Femur (tissue), 1 donor: ENCODE measurements around the gene AGPS.
A peak's percentile ranks its signal among the peaks of the same experiment; 100 is the strongest.

Experiments
- DNase-seq: peaks from one replicate; pipeline ENCODE4 v3.0.0-alpha.2; 2017

AGPS gene

DNA sequence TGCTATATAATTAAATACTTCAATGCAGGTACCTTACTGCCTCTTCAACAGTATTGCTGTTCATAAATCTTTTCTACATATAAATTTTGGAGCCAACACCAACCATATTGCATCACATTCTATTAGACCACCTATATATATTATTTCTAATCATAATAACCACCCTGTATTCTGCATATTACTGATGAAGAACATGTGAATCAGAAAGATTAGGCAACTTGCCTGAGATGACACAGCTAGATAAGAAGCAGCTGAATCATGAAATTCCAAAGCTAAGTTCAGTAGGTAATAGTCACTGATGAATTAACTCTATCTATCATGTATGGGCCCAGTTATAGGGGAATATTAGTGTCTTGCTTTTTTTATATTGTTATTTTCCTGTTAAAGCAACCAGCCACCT is 161.8 kb downstream of the AGPS start:
- DNase-seq, result no peak

DNA sequence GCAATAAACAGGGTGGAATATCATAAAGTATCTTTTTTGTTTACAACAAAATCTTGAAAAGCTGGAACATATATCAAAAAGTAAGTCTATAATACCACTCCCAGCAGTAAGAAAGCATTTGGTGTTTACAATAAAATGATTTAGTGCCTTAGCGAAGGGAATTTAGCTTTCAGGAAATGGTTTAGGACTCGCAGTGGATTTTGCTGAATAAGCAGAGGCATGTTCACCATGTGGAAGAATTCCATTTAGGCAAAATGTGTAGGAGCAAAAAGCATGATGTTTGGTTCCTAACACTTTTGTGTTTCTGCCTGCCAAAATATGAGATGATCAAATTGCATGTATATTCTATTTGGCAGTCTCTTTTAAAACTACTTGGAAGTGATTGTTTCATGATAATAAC is 163.6 kb downstream of the AGPS start:
- DNase-seq, result peak; percentile 30

DNA sequence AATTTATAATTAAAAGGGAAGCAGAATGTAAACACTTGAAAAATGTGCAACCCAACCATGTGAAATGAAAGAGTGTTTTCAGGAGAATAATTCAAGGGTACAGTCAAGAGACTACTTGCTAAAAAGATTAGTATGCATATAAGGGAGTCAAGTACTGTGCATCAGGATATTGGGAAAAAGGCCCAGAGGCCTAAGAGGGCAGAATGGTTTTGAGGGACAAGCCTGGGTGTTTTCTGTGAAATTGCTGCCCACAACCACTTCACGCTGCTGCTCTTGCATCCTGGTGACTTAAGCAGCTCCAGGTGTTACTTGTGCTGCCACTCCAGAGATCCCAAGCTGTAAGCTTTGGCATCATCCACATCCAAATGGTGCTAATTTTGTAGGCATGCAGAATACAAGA is 165.2 kb downstream of the AGPS start:
- DNase-seq, result no peak

- no peak for DNase-seq
Measured at GRCh38 chr2:177559638-177560037, 167.1 kb downstream of the AGPS start.

DNA sequence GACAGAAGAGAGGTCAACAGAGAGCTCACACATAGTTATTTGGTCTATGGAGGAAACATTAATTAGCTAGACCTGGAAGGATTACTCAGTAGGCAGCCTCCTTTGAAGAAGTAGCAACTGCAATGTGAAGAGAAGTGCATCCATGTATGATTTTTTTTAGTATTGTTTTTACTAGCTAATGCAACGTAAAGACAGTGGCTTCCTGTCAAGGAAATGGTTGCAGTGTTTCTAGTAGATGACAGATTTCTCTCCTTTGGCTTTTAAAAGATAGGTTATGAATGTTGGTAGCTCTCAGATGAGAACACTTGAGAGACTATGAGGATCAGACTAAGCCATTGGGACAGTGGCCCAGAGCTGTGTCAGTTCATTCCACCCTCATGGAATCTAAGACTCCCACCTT is 175.8 kb downstream of the AGPS start:
- DNase-seq, result no peak

DNA sequence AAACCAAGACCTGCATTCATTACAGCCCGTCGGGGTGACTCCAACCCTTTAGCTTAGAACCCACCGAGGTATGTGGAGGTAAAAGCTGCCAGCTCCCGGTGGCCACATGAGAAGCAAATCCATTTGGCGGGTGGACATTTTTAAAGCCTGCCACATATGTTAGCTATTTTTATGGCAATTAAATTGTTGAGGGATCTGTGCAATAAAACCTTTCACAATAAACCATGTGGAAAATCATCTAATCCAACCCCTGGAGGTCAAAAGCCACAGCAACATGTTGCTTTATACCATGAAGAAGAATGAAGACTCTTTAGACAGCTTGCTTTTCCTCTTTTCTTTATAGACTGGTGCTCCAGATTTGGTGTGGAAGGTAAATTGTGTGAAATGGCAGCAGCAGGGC is 176.3 kb downstream of the AGPS start:
- DNase-seq, result no peak

- DNase-seq, result no peak
Measured at GRCh38 chr2:177572236-177572671, 179.7 kb downstream of the AGPS start.

DNA sequence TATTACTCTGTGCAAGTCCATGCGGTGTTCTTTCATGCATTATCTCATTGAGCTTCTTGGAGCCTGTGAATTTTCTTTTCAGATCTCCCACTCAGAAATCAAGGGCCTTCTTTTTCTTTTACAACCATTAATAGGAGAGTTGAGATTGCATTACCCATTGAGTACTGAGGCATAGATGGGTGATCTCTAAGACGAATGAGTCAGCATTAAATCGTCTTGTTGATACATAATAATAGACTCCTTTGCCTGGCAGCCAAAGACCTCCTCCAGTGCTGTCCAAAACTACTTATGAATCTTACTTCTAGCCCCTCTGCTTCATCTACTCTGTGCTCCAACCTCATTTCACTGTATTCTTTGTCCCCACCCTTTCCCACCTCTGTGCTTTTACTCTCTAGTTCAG is 180.5 kb downstream of the AGPS start:
- DNase-seq, result no peak

DNA sequence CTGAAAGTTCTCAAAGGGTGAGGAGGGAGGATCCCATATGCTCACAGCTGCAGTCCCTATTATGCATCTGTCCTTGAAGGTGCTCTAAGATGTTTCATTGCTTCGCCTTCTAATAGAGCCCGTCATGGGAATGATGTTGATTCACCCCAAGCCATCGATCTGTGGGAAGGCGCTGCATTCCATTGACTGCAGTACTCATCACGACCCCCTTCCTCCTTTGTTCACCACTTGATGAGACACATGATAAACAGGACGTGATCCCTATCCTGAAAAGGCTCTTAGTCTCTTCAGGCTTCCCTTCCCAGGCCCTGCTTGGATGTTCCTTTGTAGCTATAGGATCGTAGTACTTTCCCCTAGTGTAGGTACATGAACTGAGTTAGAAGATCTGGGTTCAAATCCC is 181.8 kb downstream of the AGPS start:
- DNase-seq, result no peak

GRCh38 chr2:177575358-177575757 is 182.8 kb downstream of the AGPS start:
- no peak for DNase-seq

DNA sequence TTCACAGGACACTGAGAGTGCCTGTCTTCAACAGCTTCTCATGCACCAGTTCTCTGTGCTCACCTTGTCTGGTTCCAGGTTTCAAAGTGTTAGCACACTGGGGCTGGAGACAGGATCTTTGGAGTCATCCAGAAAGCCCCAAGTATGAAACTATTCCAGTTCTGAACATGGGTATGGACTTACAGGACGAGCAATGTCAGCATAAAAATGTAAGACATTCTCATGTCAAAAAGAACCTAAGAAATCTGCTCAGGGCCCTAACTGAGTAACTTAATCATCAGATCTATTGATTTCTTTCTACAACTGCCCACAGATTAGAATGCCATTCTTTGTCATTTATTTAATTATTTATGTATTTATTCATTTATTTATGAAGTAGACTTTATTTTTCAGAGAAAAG is 184.5 kb downstream of the AGPS start:
- DNase-seq, result no peak

DNA sequence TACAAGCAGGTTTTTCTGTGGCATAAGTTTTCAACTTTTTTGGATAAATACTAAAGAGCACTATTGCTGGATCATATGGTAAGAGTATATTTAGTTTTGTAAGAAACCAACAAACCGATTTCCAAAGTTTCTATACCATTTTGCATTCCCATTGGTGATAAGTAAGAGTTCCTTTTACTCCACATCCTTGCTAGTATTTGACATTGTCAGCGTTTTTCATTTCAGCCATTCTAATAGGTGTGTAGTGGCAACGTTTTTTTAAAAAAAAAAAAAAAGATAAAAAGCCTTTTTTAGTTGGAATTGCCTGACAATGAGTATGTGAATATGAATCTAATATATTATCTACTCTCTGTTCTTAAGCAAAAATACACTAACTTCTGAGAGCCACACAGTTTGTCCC is 185.9 kb downstream of the AGPS start:
- no peak for DNase-seq

- DNase-seq, result no peak
Measured at GRCh38 chr2:177579486-177580036, 187.0 kb downstream of the AGPS start.

- no peak for DNase-seq
Measured at GRCh38 chr2:177582000-177582399, 189.4 kb downstream of the AGPS start.

DNA sequence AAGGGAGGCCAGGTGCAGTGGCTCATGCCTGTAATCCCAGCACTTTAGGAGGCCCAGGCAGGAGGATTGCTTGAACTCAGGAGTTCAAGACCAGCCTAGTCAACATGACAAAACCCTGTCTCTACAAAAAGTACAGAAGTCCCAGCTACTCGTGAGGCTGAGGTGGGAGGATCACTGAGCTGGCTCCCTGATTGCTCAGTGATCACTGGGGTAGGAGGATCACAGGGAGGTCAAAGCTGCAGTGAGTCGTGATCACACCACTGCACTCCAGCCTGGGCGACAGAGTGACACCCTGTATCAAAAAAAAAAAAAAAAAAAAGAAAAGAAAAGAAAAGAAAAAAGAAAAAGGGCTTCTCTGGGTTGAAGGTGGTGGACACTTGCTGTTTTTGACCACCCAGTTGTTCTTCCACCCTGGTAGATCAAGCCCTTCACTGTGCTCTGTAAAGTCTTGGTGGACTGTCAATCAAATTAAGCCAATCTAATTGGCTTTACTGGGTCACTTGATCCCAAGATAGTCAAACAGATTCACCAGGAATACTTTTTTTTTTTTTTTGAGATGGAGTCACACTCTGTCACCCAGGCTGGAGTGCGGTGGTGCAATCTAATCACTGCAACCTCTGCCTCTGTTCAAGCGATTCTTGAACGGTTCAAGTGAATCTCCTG is 191.6 kb downstream of the AGPS start:
- no peak for DNase-seq

- DNase-seq, result peak; percentile 53
Measured at GRCh38 chr2:177585234-177585863, 192.8 kb downstream of the AGPS start.

DNA sequence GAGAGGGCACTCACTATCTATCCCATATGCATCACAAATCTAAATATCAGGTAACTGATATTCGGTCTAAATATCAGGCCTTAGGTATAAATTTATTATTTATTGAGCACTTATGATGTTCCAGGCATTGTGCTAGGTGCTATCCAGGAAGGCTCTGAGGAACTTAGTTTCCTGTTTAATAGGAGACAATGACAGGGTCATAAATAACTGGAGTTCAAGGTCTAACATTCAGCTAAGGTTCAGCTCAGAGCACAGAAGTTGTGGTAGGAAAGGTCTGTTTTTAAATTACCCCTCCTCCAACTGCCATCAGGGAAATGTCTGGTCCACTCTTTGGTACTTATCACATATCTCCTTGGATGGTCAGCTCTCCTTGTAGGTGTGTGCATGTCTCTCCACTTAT is 193.6 kb downstream of the AGPS start:
- no peak for DNase-seq

- DNase-seq, result no peak
Measured at GRCh38 chr2:177587371-177587770, 194.8 kb downstream of the AGPS start.

DNA sequence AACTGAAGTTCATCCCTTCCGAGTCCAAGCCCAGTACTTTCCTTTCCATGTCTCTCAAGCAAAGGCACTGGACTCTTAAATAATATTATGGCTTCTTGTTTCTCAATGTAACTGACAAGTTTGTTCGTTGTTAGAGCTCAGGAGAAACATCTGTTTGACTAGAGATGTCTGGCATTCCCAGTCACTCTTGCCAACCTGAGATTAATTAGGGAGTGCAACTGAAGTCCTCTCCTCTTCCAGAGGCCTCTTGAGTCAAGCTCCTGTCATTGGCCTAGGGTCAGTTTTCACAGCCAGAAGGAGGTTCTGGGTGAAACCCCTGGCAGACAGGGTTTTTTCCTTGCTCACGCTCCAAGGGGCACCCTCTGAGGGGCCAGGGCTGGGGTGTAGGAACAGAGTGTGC is 196.1 kb downstream of the AGPS start:
- no peak for DNase-seq

DNA sequence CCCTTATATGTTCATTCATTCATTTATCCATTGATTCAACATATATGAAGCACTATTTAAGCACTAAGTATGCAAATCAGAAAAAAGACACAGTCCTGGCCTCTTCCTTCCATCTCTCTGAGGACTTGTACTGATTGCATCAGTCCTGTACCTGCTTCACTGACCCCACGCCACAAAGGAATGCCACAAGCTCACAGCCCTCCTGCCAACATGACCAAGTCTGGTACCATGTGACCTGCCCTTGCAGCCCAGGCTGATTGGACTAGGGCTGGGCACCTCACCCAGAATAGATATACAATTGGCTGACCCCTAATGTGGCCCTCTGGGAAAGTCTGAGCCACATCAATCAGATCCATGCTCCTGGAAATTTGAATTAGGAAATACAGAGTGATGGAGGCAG is 196.6 kb downstream of the AGPS start:
- no peak for DNase-seq

DNA sequence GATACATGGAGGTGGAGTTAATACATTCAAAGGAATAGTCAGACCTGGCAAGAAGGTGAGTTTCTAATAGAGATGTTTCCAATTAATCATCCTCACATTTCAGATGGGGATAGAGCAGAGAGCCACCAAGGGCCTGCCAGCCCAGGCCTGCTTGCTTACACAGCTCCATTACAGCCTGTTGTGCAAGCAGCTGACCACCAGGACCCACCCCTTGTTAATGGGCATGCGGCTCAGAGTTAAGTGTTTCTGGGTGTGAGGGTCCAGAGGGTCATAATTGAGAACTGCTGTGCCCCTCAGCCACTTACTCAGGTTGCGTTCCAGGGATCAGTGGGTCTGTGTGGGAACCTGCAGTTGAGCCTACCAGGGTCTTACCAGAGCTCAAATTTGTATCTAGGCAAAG is 199.8 kb downstream of the AGPS start:
- DNase-seq, result no peak

GRCh38 chr2:177592945-177593344 is 200.4 kb downstream of the AGPS start:
- DNase-seq, result no peak

GRCh38 chr2:177593402-177593801 is 200.8 kb downstream of the AGPS start:
- no peak for DNase-seq
